ENCODE data around the gene UBE2D2.

- TF ChIP-seq CTCF (IDR thresholded peaks at IDR 0.05) = no peak
- no peak for TF ChIP-seq POLR2A (IDR thresholded peaks at IDR 0.05)
Observed at GRCh38 chr5:139531772-139532169, 29.4 kb upstream of the UBE2D2 start.
